ENCODE measurements around the gene PSMG1. TPM values are rescaled to one million over a fixed set of nuclear protein-coding genes. Genes with fewer than 3 reads are reported as not detected.

Gene PSMG1
- total RNA-seq, 1 donor from 2014 or later, result 85.2 TPM

Other genes starting within 250 kb of the PSMG1 start
- 34.8 and 36.0 TPM in 2 replicates for gene BRWD1, start 130.2 kb upstream of the PSMG1 start, total RNA-seq
- 398 TPM in 2 replicates for gene HMGN1, start 165.6 kb upstream of the PSMG1 start, total RNA-seq